Activated naive CD8-positive, alpha-beta T cell treated with anti-CD3 and anti-CD28 coated beads for 36 hours (primary cell): Measurements from ENCODE around the gene ABHD2. TPM values are rescaled to one million over a fixed set of nuclear protein-coding genes. Genes with fewer than 3 reads are reported as not detected.
"Not testable (repeated sequence)": the region's sequence is repeated elsewhere in the genome, so short reads cannot be mapped to it uniquely, and the experiment has no call there.

ENCODE experiments used
- DNase-seq: peaks from one replicate; pipeline ENCODE4 v3.0.0; 2021
- H3K27ac Mint-ChIP-seq: one replicate; pipeline ENCODE4 v1.8.0; 2022; ENCODE audit warnings: mild to moderate bottlenecking, moderate library complexity, mixed read lengths
- H3K27me3 Mint-ChIP-seq: one replicate; pipeline ENCODE4 v1.8.0; 2022; ENCODE audit warnings: mild to moderate bottlenecking, mixed read lengths
- H3K36me3 Mint-ChIP-seq: one replicate; pipeline ENCODE4 v1.8.0; 2021; ENCODE audit warnings: mild to moderate bottlenecking, mixed read lengths
- H3K4me1 Mint-ChIP-seq: one replicate; pipeline ENCODE4 v1.8.0; 2021; ENCODE audit warnings: mixed read lengths
- H3K4me3 Mint-ChIP-seq: one replicate; pipeline ENCODE4 v1.8.0; 2022; ENCODE audit warnings: mild to moderate bottlenecking, moderate library complexity, mixed read lengths
- H3K9me3 Mint-ChIP-seq: one replicate; pipeline ENCODE4 v1.8.0; 2022; ENCODE audit warnings: mixed read lengths
- total RNA-seq, 2 experiments: library from RNA; stranded (reverse); gene quantifications; one replicate each; pipeline ENCODE4 v1.2.3, GENCODE V29; 2021

ABHD2 gene
- total RNA-seq, 2 experiments from 2014 or later, result 47.6 to 49.2 TPM

DNA sequence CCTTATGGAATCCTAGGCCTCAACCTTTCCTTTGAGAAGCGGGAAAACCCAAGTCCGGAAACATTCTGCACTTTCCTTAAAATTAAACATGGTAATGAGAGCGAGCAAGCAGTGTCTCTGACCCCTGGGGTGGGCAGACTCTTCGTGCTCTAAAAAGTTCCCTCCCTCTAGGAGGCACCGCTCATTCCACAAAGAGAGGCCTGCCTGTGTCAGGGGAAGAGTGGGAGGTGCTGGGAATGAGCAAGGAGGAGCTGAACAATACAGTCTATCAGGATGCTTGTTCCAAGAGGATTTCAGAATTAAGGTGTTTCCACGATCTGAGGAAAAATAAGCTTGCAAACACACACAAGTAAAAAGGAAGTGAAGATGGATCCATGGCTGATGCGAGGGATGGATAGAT, 139.2 kb downstream of the ABHD2 start:
- no peaks in the 10 kb centered on the region for H3K36me3 Mint-ChIP-seq
- no peaks in the 10 kb centered on the region for H3K9me3 Mint-ChIP-seq
- DNase-seq, result no peak
- no peak overlapping the region for H3K4me3 Mint-ChIP-seq
- no peak overlapping the region for H3K27ac Mint-ChIP-seq
- H3K4me1 Mint-ChIP-seq, result no peaks in the 10 kb centered on the region
- H3K27me3 Mint-ChIP-seq, result peaks cover 11% of the 10 kb centered on the region

DNA sequence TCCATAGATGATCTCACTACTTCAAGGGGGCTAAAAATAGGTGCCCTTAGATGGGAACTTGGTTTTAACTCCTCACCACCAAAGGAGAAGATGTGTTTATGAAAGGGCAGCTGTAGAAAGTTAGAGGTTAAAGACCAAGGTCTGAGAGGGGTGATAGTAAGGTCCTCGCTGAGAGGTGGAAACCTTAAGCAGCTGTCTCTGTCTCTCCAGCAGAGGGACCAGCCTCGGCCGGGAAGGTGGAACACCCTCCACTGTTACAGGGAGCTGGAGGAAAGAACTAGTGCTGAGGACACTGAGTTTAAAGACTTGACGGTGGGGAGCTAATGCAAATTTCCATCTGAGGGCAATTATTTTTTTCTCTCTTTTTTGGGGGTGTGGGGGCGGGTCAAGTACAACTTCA, 142.0 kb downstream of the ABHD2 start:
- H3K27ac Mint-ChIP-seq, result no peak overlapping the region

DNA sequence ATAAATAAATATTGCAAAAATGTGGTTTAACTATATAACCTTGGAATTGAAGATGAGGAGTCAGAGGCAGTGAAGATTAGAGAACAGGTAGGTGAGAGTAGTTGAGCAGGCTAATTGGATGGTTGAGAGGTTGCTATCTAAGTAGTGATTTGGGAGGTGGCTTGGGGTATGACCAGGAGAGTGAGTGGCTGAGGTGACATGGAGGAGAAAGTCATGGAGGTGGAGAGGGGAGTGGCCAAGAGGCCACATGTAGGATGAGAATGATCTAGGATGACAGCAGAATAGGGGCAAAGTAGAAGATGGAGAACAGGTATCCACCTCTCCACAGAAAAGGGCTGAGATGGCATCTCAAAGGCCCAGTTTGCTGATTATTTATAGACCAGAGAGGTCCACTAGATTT, 143.6 kb downstream of the ABHD2 start:
- H3K4me1 Mint-ChIP-seq, result no peaks in the 10 kb centered on the region

More for the DNA sequence above, 142.0 kb downstream of the ABHD2 start:
- Mint-ChIP-seq H3K4me1 (no peaks in the 10 kb centered on the region), H3K27me3 (peaks cover 9% of the 10 kb centered on the region), H3K9me3 (no peaks in the 10 kb centered on the region), H3K36me3 (no peaks in the 10 kb centered on the region), H3K4me3 (no peak overlapping the region)
- DNase-seq, result no peak

DNA sequence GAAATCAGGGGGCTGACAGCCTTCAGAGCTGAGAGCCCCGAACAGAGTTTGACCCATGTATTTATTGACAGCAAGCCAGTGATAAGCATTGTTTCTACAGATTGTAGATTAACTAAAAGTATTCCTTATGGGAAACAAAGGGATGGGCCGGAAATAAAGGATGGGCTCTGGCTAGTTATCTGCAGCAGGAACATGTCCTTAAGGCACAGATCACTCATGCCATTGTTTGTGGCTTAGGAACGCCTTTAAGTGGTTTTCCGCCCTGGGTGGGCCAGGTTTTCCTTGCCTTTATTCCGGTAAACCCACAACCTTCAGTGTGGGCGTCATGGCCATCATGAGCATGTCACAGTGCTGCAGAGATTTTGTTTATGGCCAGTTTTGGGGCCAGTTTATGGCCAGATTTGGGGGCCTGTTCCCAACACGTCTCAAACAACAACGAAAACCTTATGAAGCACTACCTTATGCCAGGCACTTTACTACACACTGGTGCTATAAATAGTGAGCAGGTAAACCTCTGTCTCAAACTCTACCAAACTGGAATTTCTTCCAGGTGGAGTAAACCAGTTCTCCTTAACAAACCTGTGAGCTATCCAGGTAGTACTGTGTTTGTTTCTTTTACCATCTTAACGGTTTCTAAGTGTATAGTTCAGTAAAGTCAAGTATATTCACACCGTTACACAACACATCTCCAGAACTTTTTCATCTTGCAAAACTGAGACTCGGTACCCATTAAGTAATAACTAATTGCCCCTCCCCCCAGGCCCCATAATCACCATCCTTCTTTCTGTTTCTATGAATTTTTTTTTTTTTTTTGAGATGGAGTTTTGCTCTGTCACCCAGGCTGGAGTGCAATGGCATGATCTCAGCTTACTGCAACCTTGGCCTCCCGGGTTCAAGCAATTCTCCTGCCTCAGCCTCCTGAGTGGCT, 151.9 kb downstream of the ABHD2 start:
- H3K4me1 Mint-ChIP-seq, result peaks cover 12% of the 10 kb centered on the region
- H3K4me3 Mint-ChIP-seq, H3K9me3 Mint-ChIP-seq, DNase-seq, H3K36me3 Mint-ChIP-seq, H3K27ac Mint-ChIP-seq, H3K27me3 Mint-ChIP-seq: not testable (repeated sequence)

More for the DNA sequence above, 143.6 kb downstream of the ABHD2 start:
- no peaks in the 10 kb centered on the region for H3K36me3 Mint-ChIP-seq
- H3K9me3 Mint-ChIP-seq, result no peaks in the 10 kb centered on the region
- no peak overlapping the region for H3K27ac Mint-ChIP-seq
- H3K4me3 Mint-ChIP-seq, result no peak overlapping the region
- peaks cover 11% of the 10 kb centered on the region for H3K27me3 Mint-ChIP-seq
- no peak for DNase-seq

DNA sequence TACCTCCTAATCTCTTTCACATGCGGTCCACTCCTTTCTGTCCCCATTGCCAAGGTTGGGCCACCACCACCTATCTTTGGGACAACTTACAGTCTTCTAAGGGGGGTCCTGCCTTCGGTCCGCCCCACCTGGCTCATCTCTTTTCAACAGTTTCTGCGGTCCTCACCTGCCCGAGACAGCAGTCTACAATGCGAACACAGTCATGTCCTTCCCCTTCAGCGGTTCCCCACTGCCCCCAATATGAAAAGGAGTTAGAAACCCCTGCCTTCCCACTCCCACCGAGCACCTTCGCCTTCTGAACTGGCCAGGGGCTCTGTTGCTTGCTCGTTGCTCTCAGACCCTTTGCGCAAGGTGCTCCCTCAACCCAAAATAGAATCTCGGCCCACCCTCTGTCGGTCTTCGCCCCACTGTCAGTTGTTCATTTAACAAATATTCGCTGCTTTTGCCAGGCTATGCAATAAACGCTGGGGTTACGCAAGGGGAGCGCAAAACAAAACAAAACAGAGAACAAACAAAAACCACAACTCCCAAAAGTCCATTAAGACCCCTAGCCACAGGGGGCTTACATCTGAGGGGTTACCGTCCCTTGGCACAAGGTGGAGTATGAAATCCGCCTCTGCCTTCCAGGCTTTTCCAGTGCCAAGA, 154.9 kb downstream of the ABHD2 start:
- Mint-ChIP-seq H3K27me3 (peaks cover 4% of the 10 kb centered on the region), H3K4me1 (peaks cover 30% of the 10 kb centered on the region), H3K4me3 (peak overlapping the region; percentile 94), H3K36me3 (peaks cover 32% of the 10 kb centered on the region), H3K9me3 (no peaks in the 10 kb centered on the region), H3K27ac (peak overlapping the region; percentile 91)
- no peak for DNase-seq

DNA sequence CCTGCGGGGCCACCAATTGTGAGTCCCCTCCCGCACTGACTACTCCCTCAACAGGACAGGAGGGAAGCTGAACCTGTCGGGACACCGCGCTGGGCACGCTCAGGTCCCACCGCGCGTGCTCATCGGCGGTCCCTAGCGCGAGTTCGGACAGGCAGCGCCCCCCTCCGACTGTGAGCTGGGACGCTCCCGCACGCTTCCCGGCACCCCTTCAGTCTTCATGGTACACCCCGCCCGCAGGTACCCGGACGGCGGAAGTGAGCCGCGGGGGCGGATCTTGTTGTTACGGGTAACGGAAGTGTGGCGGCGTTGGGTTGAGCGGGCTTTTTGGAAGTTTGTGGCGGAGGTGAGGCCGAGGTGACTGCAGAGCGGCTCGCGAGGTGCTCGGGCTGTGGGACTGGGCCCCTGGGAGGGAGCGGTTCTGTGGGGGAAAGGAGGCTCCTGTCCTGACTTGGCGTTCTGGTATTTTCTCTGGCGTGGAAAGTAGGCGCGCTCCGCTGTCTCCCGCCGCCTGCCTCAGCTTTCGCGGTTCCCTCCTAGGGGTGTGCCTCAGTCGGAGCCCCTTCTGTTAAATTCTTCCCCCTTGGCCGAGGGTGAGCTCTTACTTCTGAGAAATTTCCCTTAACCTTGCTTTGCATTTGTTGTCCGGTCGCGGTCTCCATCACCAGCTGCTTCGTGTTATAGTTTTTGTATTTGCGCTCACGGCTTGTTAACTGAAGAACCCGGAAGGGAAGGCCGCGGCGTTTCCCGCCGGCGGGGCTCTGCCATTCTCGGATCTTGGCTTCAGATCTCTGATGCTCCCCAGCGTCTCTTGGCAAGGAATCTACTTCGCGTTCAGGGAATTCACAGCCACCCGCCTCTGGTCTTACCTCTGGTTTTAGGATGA, 155.7 kb downstream of the ABHD2 start, which contains the start of gene FANCI:
TSS of gene FANCI (plus strand) at position 289 of the 883 bp plus-strand sequence. CDS start 3,669 bp downstream, outside the sequence.
- Mint-ChIP-seq H3K4me3 (peak within 1 kb of the TSS; percentile 94), H3K27me3 (peaks cover 4% of the 10 kb centered on the region), H3K9me3 (no peaks in the 10 kb centered on the region), H3K4me1 (peaks cover 30% of the 10 kb centered on the region), H3K27ac (peak within 1 kb of the TSS; percentile 91), H3K36me3 (peaks cover 39% of the 10 kb centered on the region)
- peak; percentile 96 for DNase-seq

DNA sequence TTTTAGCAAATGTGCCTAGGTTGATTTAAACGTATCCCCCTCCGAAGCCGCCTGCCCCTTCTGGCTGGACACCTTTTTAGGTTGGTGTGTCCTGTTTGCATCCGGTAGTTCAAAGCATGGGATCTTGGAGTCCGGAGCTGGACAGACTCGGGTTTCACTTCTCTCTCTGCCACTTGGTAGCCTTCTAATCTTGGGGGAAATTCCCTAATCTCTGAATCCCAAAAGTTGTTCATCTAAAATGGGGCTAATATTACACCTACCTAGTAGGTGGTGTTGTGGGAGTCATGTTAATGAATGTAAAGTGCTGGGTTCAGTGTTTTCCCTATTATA, 156.3 kb downstream of the ABHD2 start:
- Mint-ChIP-seq H3K9me3 (no peaks in the 10 kb centered on the region), H3K4me3 (peak overlapping the region; percentile 94), H3K36me3 (peaks cover 43% of the 10 kb centered on the region), H3K27ac (peak overlapping the region; percentile 91), H3K27me3 (peaks cover 4% of the 10 kb centered on the region), H3K4me1 (peaks cover 32% of the 10 kb centered on the region)
- no peak for DNase-seq

DNA sequence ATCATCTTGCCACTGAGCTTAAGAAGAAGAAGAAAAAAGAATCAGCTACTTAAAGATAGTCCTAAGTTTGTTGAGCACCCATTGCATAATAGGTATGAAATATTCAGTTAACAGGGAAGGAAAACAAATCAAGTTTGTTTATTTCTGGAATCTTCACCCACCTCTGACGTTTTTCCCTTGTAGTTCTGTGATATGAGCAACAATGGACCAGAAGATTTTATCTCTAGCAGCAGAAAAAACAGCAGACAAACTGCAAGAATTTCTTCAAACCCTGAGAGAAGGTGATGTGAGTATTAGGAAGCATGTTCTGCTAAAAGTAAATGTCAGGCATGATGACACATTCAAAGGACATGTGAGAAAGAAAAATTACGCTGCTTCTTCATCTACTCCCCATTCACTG, 159.2 kb downstream of the ABHD2 start:
- no peaks in the 10 kb centered on the region for H3K9me3 Mint-ChIP-seq
- peaks cover 61% of the 10 kb centered on the region for H3K36me3 Mint-ChIP-seq
- H3K27me3 Mint-ChIP-seq, result peaks cover 4% of the 10 kb centered on the region
- H3K4me3 Mint-ChIP-seq, result no peak overlapping the region
- peaks cover 35% of the 10 kb centered on the region for H3K4me1 Mint-ChIP-seq
- DNase-seq, result no peak
- H3K27ac Mint-ChIP-seq, result no peak overlapping the region

DNA sequence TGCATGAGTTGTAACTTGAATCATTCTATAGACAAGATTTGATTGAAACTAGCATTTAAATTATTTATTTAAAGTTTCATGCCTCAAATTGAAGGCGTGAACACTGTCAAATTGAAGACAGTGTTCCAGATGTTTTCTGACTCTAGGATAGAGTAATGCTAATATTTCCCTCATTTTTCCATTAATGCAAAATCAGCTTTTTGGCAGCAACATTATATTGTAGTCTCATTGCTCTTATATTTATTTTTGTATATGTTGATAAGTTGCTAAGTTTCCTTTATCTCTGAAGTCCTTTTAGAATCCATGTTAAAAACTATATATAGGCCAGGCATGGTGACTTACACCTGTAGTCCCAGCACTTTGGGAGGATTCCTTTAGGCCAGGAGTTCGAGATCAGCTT, 160.3 kb downstream of the ABHD2 start:
- peaks cover 71% of the 10 kb centered on the region for H3K36me3 Mint-ChIP-seq
- H3K9me3 Mint-ChIP-seq, result no peaks in the 10 kb centered on the region
- H3K27me3 Mint-ChIP-seq, result no peaks in the 10 kb centered on the region
- H3K4me3 Mint-ChIP-seq, result no peak overlapping the region
- H3K4me1 Mint-ChIP-seq, result peaks cover 25% of the 10 kb centered on the region
- H3K27ac Mint-ChIP-seq, result no peak overlapping the region
- DNase-seq, result no peak

DNA sequence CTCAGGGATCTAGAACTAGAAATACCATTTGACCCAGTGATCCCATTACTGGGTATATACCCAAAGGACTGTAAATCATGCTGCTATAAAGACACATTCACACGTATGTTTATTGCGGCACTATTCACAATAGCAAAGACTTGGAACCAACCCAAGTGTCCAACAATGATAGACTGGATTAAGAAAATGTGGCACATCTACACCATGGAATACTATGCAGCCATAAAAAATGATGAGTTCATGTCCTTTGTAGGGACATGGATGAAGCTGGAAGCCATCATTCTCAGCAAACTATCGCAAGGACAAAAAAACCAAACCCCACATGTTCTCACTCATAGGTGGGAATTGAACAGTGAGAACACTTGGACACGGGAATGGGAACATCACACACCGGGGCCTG, 161.9 kb downstream of the ABHD2 start:
- peaks cover 23% of the 10 kb centered on the region for H3K4me1 Mint-ChIP-seq
- H3K27me3 Mint-ChIP-seq, H3K27ac Mint-ChIP-seq, DNase-seq, H3K9me3 Mint-ChIP-seq, H3K4me3 Mint-ChIP-seq: not testable (repeated sequence)
- peaks cover 71% of the 10 kb centered on the region for H3K36me3 Mint-ChIP-seq

Other genes with a start within 250 kb of the ABHD2 start
- gene HAPLN3, start 192.9 kb upstream of the ABHD2 start, total RNA-seq, result 10 to 100 TPM; 82.6 to 83.2 TPM
- gene MFGE8, start 175.1 kb upstream of the ABHD2 start, total RNA-seq, result 10 to 100 TPM; 33.1 to 37.8 TPM
- not detected for gene RLBP1, start 133.1 kb downstream of the ABHD2 start, total RNA-seq
- gene FANCI, start 155.5 kb downstream of the ABHD2 start, total RNA-seq, result 100 to 1,000 TPM; 169 to 174 TPM
- 100 to 1,000 TPM in 1 of 2 experiments, 10 to 100 TPM in 1; 96.1 to 102 TPM for gene POLG, start 246.4 kb downstream of the ABHD2 start, total RNA-seq